NCI-H2196 (cell line): ENCODE results near the gene DHX32.
A peak's percentile ranks its signal among the peaks of the same experiment; 100 is the strongest.
"Not testable (repeated sequence)": the region's sequence is repeated elsewhere in the genome, so short reads cannot be mapped to it uniquely, and the experiment has no call there.

Experiments
- DNase-seq: peaks from one replicate; lab custom pipeline; 2025; ENCODE audit not compliant: unreplicated experiment; lab: John Stamatoyannopoulos, UW

Gene DHX32

GRCh38 chr10:125896088-125896934 lies 15.2 kb upstream of the DHX32 start, which contains the start of gene FANK1:
Gene FANK1 (plus strand): TSS chr10:125896564. CDS start chr10:125896643, 79 bp downstream.
- peak; percentile 59 for DNase-seq

GRCh38 chr10:125895130-125896087 lies 14.3 kb upstream of the DHX32 start:
- DNase-seq, result not testable (repeated sequence)

GRCh38 chr10:125894176-125894575 lies 13.1 kb upstream of the DHX32 start:
- DNase-seq, result not testable (repeated sequence)

GRCh38 chr10:125892402-125892801 lies 11.3 kb upstream of the DHX32 start:
- DNase-seq, result not testable (repeated sequence)

- DNase-seq, result not testable (repeated sequence)
These were observed 8.3 kb upstream of the DHX32 start for GRCh38 chr10:125889441-125889840.

- DNase-seq, result no peak
These were observed 5.9 kb upstream of the DHX32 start for GRCh38 chr10:125886914-125887512.

- no peak for DNase-seq
These were observed 2.1 kb upstream of the DHX32 start for GRCh38 chr10:125883211-125883610.

GRCh38 chr10:125882596-125882995 lies 1.5 kb upstream of the DHX32 start:
- no peak for DNase-seq

- no peak for DNase-seq
These were observed 373 bp downstream of the DHX32 start for GRCh38 chr10:125880719-125881118.

- DNase-seq, result no peak
These were observed 1.9 kb downstream of the DHX32 start for GRCh38 chr10:125878957-125879835.

GRCh38 chr10:125871338-125871737 lies 9.8 kb downstream of the DHX32 start:
- peak; percentile 49 for DNase-seq

- DNase-seq, result no peak
These were observed 12.6 kb downstream of the DHX32 start for GRCh38 chr10:125868372-125868975.

- DNase-seq, result no peak
These were observed 14.6 kb downstream of the DHX32 start for GRCh38 chr10:125866421-125867029.

GRCh38 chr10:125865120-125865519 lies 16.0 kb downstream of the DHX32 start:
- no peak for DNase-seq

- peak; percentile 62 for DNase-seq
These were observed 21.8 kb downstream of the DHX32 start for GRCh38 chr10:125859128-125859817.

GRCh38 chr10:125857185-125857760 lies 23.8 kb downstream of the DHX32 start:
- DNase-seq, result no peak

- no peak for DNase-seq
These were observed 28.6 kb downstream of the DHX32 start for GRCh38 chr10:125852487-125852886.
